GM23248 (cell line): ENCODE data around the gene KIAA2012.

Experiments used
- EZH2 ChIP-seq: fragments of 200-600 bp; sonication (generic); IDR thresholded peaks from 2 replicates; pipeline ENCODE4 v1.6.1; 2018; ENCODE audit warnings: antibody characterized with exemption, mild to moderate bottlenecking; ENCODE audit not compliant: insufficient read depth, poor library complexity, severe bottlenecking
- EZH2phosphoT487 ChIP-seq: fragments of 200-600 bp; sonication (generic); IDR thresholded peaks from 2 replicates; pipeline ENCODE4 v1.6.1; 2018; ENCODE audit warnings: antibody characterized with exemption, moderate library complexity, mild to moderate bottlenecking, low read depth; ENCODE audit not compliant: insufficient read depth

GRCh38 chr2:202140522-202141252, 67.6 kb downstream of the KIAA2012 start:
- TF ChIP-seq EZH2 (no peak), EZH2phosphoT487 (no peak)
